ENCODE results near the gene BTBD2. TPM values are rescaled to one million over a fixed set of nuclear protein-coding genes. Genes with fewer than 3 reads are reported as not detected.

BTBD2 gene
- total RNA-seq, 1 experiment from 2014 or later, result 110 TPM

DNA sequence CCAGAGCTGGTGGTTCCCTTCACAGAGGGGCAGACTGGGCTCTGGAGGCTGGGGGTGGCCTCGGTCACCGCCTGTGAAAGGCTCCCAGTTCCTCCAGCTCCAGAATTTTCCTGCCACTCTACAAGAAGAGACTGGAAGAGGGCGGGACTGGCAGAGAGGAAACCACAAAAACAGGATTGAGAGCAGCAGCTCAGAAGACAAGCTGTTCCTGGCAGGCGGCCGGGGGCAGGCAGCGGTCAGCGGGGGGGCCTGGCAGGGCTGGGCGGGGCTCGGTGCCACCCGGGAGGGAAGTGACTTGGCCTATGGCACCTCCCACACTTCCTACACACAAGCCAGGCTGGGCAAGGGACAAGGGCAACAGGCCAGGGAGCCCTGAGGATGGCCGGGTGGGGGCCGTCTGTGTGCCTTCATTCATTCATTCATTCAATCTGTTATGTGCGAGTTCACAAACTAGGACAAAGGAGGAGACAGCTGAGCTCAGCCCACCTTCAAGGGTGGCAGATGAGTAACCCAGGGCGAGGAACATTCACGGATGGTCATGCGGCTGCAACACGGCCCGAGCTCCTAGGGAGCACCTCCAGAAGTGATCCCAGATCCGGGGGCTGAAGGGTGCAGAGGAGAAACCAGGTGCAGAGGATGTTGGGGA is 16.9 kb upstream of the BTBD2 start:
- Histone ChIP-seq H3K23ac (ENCODE audit: insufficient read length, low read depth, low read length) (no peak overlapping the region), H3K9me3 (ENCODE audit: control insufficient read depth, low read depth, low read length) (no peaks in the 10 kb centered on the region), H2BK12ac (ENCODE audit: insufficient read length, low read depth, low read length) (no peak overlapping the region), H3K79me1 (ENCODE audit: insufficient read depth, low read depth, low read length, poor library complexity, severe bottlenecking) (no peaks in the 10 kb centered on the region), H3K27ac (ENCODE audit: insufficient read length, low read depth, low read length) (no peak overlapping the region), H4K8ac (replicated peaks; ENCODE audit: insufficient read length, low read depth, low read length) (no peak overlapping the region), H4K91ac (ENCODE audit: insufficient read length, low read depth, low read length) (no peak overlapping the region), H3K4me2 (ENCODE audit: insufficient read depth, insufficient read length, low read length) (no peak overlapping the region), H2BK5ac (ENCODE audit: insufficient read length, low read length) (no peak overlapping the region), H2AFZ (ENCODE audit: low read length) (no peak overlapping the region), H3K27me3 (ENCODE audit: insufficient read depth, low read length) (no peaks in the 10 kb centered on the region), H2AK5ac (ENCODE audit: insufficient read length, low read length) (no peak overlapping the region), H2BK120ac (ENCODE audit: low read depth, low read length, poor library complexity, severe bottlenecking) (no peak overlapping the region), H3K79me2 (ENCODE audit: insufficient read depth, low read length) (no peaks in the 10 kb centered on the region), H4K20me1 (ENCODE audit: control insufficient read depth, insufficient read depth, insufficient read length) (no peaks in the 10 kb centered on the region), H3K4me1 (ENCODE audit: insufficient read depth, low read length) (no peaks in the 10 kb centered on the region; the same call in 1 of the 2 replicates), H3K14ac (ENCODE audit: insufficient read depth, low read length) (peak overlapping the region; percentile 31; the same call in 1 of the 2 replicates), H3T11ph (ENCODE audit: low read length) (no peak overlapping the region), H2BK15ac (ENCODE audit: low read depth, low read length) (no peak overlapping the region), H3K23me2 (ENCODE audit: insufficient read length, low read depth, low read length, poor library complexity, severe bottlenecking) (no peaks in the 10 kb centered on the region), H3K9ac (ENCODE audit: extremely low read depth, insufficient read length, low read length) (no peak overlapping the region), H3K4ac (ENCODE audit: low read depth, low read length) (no peak overlapping the region), H4K5ac (ENCODE audit: insufficient read length, low read depth, low read length) (no peak overlapping the region), H2BK20ac (ENCODE audit: low read depth, low read length, poor library complexity, severe bottlenecking) (no peak overlapping the region), H3K56ac (ENCODE audit: insufficient read length, low read depth, low read length) (no peak overlapping the region), H3K18ac (ENCODE audit: insufficient read length, low read depth, low read length) (no peak overlapping the region)
- TF ChIP-seq, protein P1, sequence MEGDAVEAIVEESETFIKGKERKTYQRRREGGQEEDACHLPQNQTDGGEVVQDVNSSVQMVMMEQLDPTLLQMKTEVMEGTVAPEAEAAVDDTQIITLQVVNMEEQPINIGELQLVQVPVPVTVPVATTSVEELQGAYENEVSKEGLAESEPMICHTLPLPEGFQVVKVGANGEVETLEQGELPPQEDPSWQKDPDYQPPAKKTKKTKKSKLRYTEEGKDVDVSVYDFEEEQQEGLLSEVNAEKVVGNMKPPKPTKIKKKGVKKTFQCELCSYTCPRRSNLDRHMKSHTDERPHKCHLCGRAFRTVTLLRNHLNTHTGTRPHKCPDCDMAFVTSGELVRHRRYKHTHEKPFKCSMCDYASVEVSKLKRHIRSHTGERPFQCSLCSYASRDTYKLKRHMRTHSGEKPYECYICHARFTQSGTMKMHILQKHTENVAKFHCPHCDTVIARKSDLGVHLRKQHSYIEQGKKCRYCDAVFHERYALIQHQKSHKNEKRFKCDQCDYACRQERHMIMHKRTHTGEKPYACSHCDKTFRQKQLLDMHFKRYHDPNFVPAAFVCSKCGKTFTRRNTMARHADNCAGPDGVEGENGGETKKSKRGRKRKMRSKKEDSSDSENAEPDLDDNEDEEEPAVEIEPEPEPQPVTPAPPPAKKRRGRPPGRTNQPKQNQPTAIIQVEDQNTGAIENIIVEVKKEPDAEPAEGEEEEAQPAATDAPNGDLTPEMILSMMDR (conservative IDR thresholded peaks at IDR 0.05), result no peak
- H3K27me3 Mint-ChIP-seq (ENCODE audit: low read depth), result no peaks in the 10 kb centered on the region; the same call in 1 of the 2 replicates
- WGBS (ENCODE audit: extremely low coverage, insufficient read length, low lambda C conversion rate), result no CpG with 5 or more reads among the region's 19 CpGs
- H3K27ac Mint-ChIP-seq, result peak overlapping the region in 2 of 3 experiments; percentile 69 to 96; a peak in 4 of 7 replicates
- H3K4me3 Mint-ChIP-seq, result no peak overlapping the region
- peak; percentile 56 for DNase-seq
- peaks cover 6 to 13% of the 10 kb centered on the region in 2 experiments; a peak in 4 of 5 replicates for H3K9me3 Mint-ChIP-seq
- H3K36me3 Mint-ChIP-seq (ENCODE audit: insufficient read depth in 1 of 3, low read depth in 3 of 3), result peaks cover 0 to 2% (median 0%) of the 10 kb centered on the region in 3 experiments; a peak in 2 of 7 replicates
- peaks cover 12 to 33% of the 10 kb centered on the region in 2 experiments for H3K4me1 Mint-ChIP-seq
